Left cardiac atrium (tissue), 4 donors: ENCODE data around the gene GLI2. TPM values are rescaled to one million over a fixed set of nuclear protein-coding genes. Genes with fewer than 3 reads are reported as not detected.

ENCODE experiments used
- ATAC-seq, 2 donors: fragments of 200-7000 bp; cut with Tn5 transposase; one replicate each; pipeline ENCODE4 v1.9.1; 2020; ENCODE audit warnings: mild to moderate bottlenecking in 2 of 2, moderate library complexity in 2 of 2
- DNase-seq: peaks from one replicate; pipeline ENCODE4 v3.0.0-alpha.2; 2020
- intact Hi-C, 2 donors: fragments of 100-400 bp; cut with DNase I; formaldehyde crosslinking; loops; one replicate each; pipeline versions ENCODE4 v1.14.1 to v1.15.1; 2022 to 2023
- total RNA-seq, 2 donors: library from RNA; stranded (reverse); fragmentation: NEBNext Ultra II Directional; extraction: Animal tissue kit (Norgen Biotek cat#: 25700); gene quantifications; one replicate each; pipeline ENCODE4 v1.2.1, GENCODE V29; 2021
- donor health status: DM: no; HTN: yes; CAD: no.
- donor health status: DM: no; HTN: yes; CAD: no; lungs with severe emphysema.
- donor health status: DM: yes; HTN: yes; CAD: no.
- donor health status: Dilated cardiomyopathy.

Gene GLI2
- total RNA-seq, 2 donors from 2014 or later, result 3.8 to 3.9 TPM

GRCh38 chr2:120765678-120766469, 30.2 kb downstream of the GLI2 start:
- ATAC-seq, result peak; percentile 86 to 88
- DNase-seq, result peak; percentile 88
- intact Hi-C loops, result no loop called here

- no peak for ATAC-seq
- DNase-seq, result no peak
- intact Hi-C loops, result no loop called here
These were observed 31.0 kb downstream of the GLI2 start for GRCh38 chr2:120766470-120767351.

GRCh38 chr2:120767486-120768005, 31.9 kb downstream of the GLI2 start:
- no peak for ATAC-seq
- no peak for DNase-seq
- intact Hi-C loops, result no loop called here

- DNase-seq, result no peak
- ATAC-seq, result no peak
- intact Hi-C loops, result no loop called here
These were observed 32.7 kb downstream of the GLI2 start for GRCh38 chr2:120768112-120769048.

- DNase-seq (no peak), ATAC-seq (no peak)
- intact Hi-C loops, result no loop called here
These were observed 33.6 kb downstream of the GLI2 start for GRCh38 chr2:120769076-120769786.

- no peak for ATAC-seq
- intact Hi-C loops, result no loop called here
- DNase-seq, result no peak
These were observed 34.1 kb downstream of the GLI2 start for GRCh38 chr2:120769787-120770120.

GRCh38 chr2:120770176-120770575, 34.5 kb downstream of the GLI2 start:
- ATAC-seq (no peak), DNase-seq (peak; percentile 16)
- intact Hi-C loops, result no loop called here

GRCh38 chr2:120770641-120771040, 35.0 kb downstream of the GLI2 start:
- intact Hi-C loops, result no loop called here
- DNase-seq, result peak; percentile 6
- ATAC-seq, result no peak

- DNase-seq (peak; percentile 77), ATAC-seq (peak; percentile 87 to 90)
- intact Hi-C loops, result no loop called here
These were observed 35.6 kb downstream of the GLI2 start for GRCh38 chr2:120771111-120771780.

GRCh38 chr2:120771781-120772208, 36.1 kb downstream of the GLI2 start:
- no peak for ATAC-seq
- DNase-seq, result peak; percentile 11
- intact Hi-C loops, result no loop called here

GRCh38 chr2:120772261-120772660, 36.6 kb downstream of the GLI2 start:
- ATAC-seq, result no peak
- intact Hi-C loops, result no loop called here
- DNase-seq, result peak; percentile 15

GRCh38 chr2:120773186-120773800, 37.6 kb downstream of the GLI2 start:
- intact Hi-C loops, result no loop called here
- ATAC-seq, result no peak
- peak; percentile 9 for DNase-seq

GRCh38 chr2:120774557-120775160, 39.0 kb downstream of the GLI2 start:
- ATAC-seq, result no peak
- intact Hi-C loops, result no loop called here
- DNase-seq, result no peak

- ATAC-seq (no peak), DNase-seq (no peak)
- intact Hi-C loops, result no loop called here
These were observed 39.5 kb downstream of the GLI2 start for GRCh38 chr2:120775194-120775593.

GRCh38 chr2:120775801-120776589, 40.3 kb downstream of the GLI2 start:
- DNase-seq (no peak), ATAC-seq (no peak)
- intact Hi-C loops, result no loop called here

- intact Hi-C loops, result no loop called here
These were observed 41.0 kb downstream of the GLI2 start for GRCh38 chr2:120776649-120777048.

More at GRCh38 chr2:120776649-120777048, 41.0 kb downstream of the GLI2 start:
- no peak for DNase-seq
- no peak for ATAC-seq
